HepG2 (cell line): ENCODE measurements around the gene COG8. TPM values are rescaled to one million over a fixed set of nuclear protein-coding genes. Genes with fewer than 3 reads are reported as not detected.

Experiments used
- GZF1 ChIP-seq: sonication (generic); formaldehyde crosslinking; IDR thresholded peaks from 2 replicates; pipeline ENCODE4 v1.5.1; 2020; ENCODE audit warnings: mild to moderate bottlenecking, missing genetic modification reagents
- IRX3 ChIP-seq: sonication (generic); formaldehyde crosslinking; IDR thresholded peaks from 2 replicates; pipeline ENCODE4 v1.8.1; 2023; ENCODE audit warnings: mild to moderate bottlenecking, low read depth, missing genetic modification reagents, borderline replicate concordance
- KLF12 ChIP-seq: sonication (generic); formaldehyde crosslinking; IDR thresholded peaks from 2 replicates; pipeline ENCODE4 v1.4.0; 2020; ENCODE audit warnings: missing genetic modification reagents, borderline replicate concordance
- MXI1 ChIP-seq: IDR thresholded peaks from 3 replicates; pipeline ENCODE4 v1.6.1; 2012; ENCODE audit warnings: low read depth, low read length, inconsistent platforms, borderline replicate concordance
- NCOA5 ChIP-seq: sonication (generic); formaldehyde crosslinking; IDR thresholded peaks from 2 replicates; pipeline ENCODE4 v1.4.0; 2020; ENCODE audit warnings: missing genetic modification reagents
- NFE2L1 ChIP-seq: sonication (generic); formaldehyde crosslinking; IDR thresholded peaks from 2 replicates; pipeline ENCODE4 v1.4.0; 2020; ENCODE audit warnings: missing genetic modification reagents, mild to moderate bottlenecking, borderline replicate concordance
- NKX3-1 ChIP-seq: sonication (generic); formaldehyde crosslinking; IDR thresholded peaks from 2 replicates; pipeline ENCODE4 v1.5.0; 2020; ENCODE audit warnings: missing genetic modification reagents
- PTBP1 ChIP-seq: fragments of 200-400 bp; formaldehyde crosslinking; IDR thresholded peaks from 2 replicates; pipeline ENCODE4 v1.6.1; 2018; ENCODE audit warnings: low read length, low read depth; ENCODE audit not compliant: poor library complexity, severe bottlenecking
- STAT5B ChIP-seq: sonication (generic); formaldehyde crosslinking; IDR thresholded peaks from 2 replicates; pipeline ENCODE4 v1.4.0; 2020; ENCODE audit warnings: missing genetic modification reagents
- TAF15 ChIP-seq: fragments of 200-400 bp; formaldehyde crosslinking; IDR thresholded peaks from one replicate; pipeline ENCODE4 v1.6.1; 2018; ENCODE audit warnings: mild to moderate bottlenecking, low read depth, low read length; ENCODE audit not compliant: poor library complexity, severe bottlenecking
- ZNF138 ChIP-seq: sonication (generic); formaldehyde crosslinking; IDR thresholded peaks from 2 replicates; pipeline ENCODE4 v1.5.0; 2020; ENCODE audit warnings: mild to moderate bottlenecking, low read depth, missing genetic modification reagents
- ZNF20 ChIP-seq: sonication (generic); formaldehyde crosslinking; IDR thresholded peaks from 2 replicates; pipeline ENCODE4 v1.4.0; 2020; ENCODE audit warnings: mild to moderate bottlenecking, moderate library complexity, missing genetic modification reagents
- ZNF251 ChIP-seq: sonication (generic); formaldehyde crosslinking; IDR thresholded peaks from 2 replicates; pipeline ENCODE4 v1.9.0; 2021; ENCODE audit warnings: mild to moderate bottlenecking, missing genetic modification reagents
- ZNF432 ChIP-seq: sonication (generic); formaldehyde crosslinking; IDR thresholded peaks from 2 replicates; pipeline ENCODE4 v1.5.0; 2020; ENCODE audit warnings: missing genetic modification reagents, mild to moderate bottlenecking, borderline replicate concordance
- ZNF441 ChIP-seq: sonication (generic); formaldehyde crosslinking; IDR thresholded peaks from 2 replicates; pipeline ENCODE4 v1.7.0; 2021; ENCODE audit warnings: missing genetic modification reagents, borderline replicate concordance
- ZNF543 ChIP-seq: sonication (generic); formaldehyde crosslinking; IDR thresholded peaks from 2 replicates; pipeline ENCODE4 v1.4.0; 2020; ENCODE audit warnings: mild to moderate bottlenecking, missing genetic modification reagents
- ZNF629 ChIP-seq: sonication (generic); formaldehyde crosslinking; conservative IDR thresholded peaks from 2 replicates; pipeline ENCODE4 v1.5.0; 2020; ENCODE audit warnings: missing genetic modification reagents
- ZNF850 ChIP-seq: sonication (generic); formaldehyde crosslinking; conservative IDR thresholded peaks from 2 replicates; pipeline ENCODE4 v1.9.0; 2021; ENCODE audit warnings: mild to moderate bottlenecking, missing genetic modification reagents
- ZNF879 ChIP-seq: sonication (generic); formaldehyde crosslinking; IDR thresholded peaks from 2 replicates; pipeline ENCODE4 v1.8.1; 2023; ENCODE audit warnings: missing genetic modification reagents
- polyA plus RNA-seq, 8 experiments: library from polyadenylated mRNA; depleted of rRNA in 3 of 8; stranded (reverse) in 7 of 8; unstranded in 1 of 8; fragments of >200 nt; fragmentation: Illumina TruSeq in 4 of 8; extraction: Trizol in 4 of 8; gene quantifications; 2 replicates each; pipeline versions ENCODE4 v1.2.1 to v1.2.3, GENCODE V29; 2011 to 2016; ENCODE audit warnings: low read depth in 4 of 8, missing spikeins in 1 of 8, mixed read lengths in 1 of 8; ENCODE audit not compliant: insufficient read depth in 1 of 8
- total RNA-seq, 5 experiments: library from RNA; depleted of rRNA; stranded (reverse); fragments of >200 nt; fragmentation: Illumina TruSeq; extraction: Trizol; gene quantifications; 2 replicates each; pipeline ENCODE4 v1.2.3, GENCODE V29; 2016; ENCODE audit warnings: low read depth in 1 of 5
- TF ChIP-seq, protein P1 (sequence below): sonication (generic); formaldehyde crosslinking; IDR thresholded peaks from 2 replicates; pipeline ENCODE4 v1.5.1; 2020; ENCODE audit warnings: missing genetic modification reagents, mild to moderate bottlenecking, borderline replicate concordance
- TF ChIP-seq, protein P2 (sequence below): sonication (generic); formaldehyde crosslinking; IDR thresholded peaks from 2 replicates; pipeline ENCODE4 v1.5.1; 2020; ENCODE audit warnings: mild to moderate bottlenecking, missing genetic modification reagents, borderline replicate concordance
- TF ChIP-seq, protein P3 (sequence below): sonication (generic); formaldehyde crosslinking; IDR thresholded peaks from 2 replicates; pipeline ENCODE4 v1.8.1; 2023; ENCODE audit warnings: mild to moderate bottlenecking, missing genetic modification reagents
- TF ChIP-seq, protein P4 (sequence below): sonication (generic); formaldehyde crosslinking; IDR thresholded peaks from 2 replicates; pipeline ENCODE4 v1.4.0; 2020; ENCODE audit warnings: missing genetic modification reagents, borderline replicate concordance

The COG8 gene
- total and polyA plus RNA-seq, 2 of the 13 experiments (the other 11 are each of a cell fraction or from before 2014, with no cell fraction given): 45.5 to 52.1 TPM

DNA sequence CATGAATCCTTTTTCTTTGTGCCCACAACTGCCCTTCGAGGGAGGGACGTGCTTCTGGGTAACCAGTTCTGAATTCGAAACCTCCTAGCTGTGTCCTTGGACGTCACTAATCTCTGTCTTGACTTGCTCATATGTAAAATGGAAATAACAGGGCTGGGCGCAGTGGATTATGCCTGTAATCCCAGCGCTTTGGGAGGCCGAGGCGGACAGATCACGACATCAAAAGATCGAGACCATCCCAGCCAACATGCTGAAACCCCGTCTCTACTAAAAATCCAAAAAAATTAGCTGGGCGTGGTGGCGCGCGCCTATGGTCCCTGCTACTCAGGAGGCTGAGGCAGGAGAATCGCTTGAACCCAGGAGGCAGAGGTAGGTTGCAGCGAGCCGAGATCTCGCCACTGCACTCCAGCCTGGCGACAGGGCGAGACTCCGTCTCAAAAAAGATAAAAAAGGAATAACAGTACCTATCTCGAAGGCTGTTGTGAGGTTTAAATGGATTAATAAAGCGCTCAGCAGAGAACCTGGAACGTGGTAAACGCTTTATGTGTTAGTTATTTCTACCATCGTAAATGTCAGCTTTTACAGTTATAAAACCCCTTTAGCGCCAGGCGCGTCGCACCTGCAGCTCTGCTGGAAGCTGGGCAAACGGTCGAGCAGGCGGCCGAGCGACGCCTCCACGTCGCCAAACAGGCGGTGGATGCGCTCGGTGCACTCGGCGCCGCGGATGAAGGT, 641 bp downstream of the COG8 start (continued):
- TF ChIP-seq, protein P1, sequence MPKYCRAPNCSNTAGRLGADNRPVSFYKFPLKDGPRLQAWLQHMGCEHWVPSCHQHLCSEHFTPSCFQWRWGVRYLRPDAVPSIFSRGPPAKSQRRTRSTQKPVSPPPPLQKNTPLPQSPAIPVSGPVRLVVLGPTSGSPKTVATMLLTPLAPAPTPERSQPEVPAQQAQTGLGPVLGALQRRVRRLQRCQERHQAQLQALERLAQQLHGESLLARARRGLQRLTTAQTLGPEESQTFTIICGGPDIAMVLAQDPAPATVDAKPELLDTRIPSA (CRISPR knock-in tag): 0 out of 2 replicates have a peak, but pooled peaks have one; percentile 31
- TF ChIP-seq, protein P2, sequence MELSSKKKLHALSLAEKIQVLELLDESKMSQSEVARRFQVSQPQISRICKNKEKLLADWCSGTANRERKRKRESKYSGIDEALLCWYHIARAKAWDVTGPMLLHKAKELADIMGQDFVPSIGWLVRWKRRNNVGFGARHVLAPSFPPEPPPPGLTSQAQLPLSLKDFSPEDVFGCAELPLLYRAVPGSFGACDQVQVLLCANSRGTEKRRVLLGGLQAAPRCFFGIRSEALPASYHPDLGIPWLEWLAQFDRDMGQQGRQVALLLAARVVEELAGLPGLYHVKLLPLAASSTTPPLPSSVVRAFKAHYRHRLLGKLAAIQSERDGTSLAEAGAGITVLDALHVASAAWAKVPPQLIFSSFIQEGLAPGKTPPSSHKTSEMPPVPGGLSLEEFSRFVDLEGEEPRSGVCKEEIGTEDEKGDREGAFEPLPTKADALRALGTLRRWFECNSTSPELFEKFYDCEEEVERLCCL (CRISPR knock-in tag): 0 out of 2 replicates have a peak, but pooled peaks have one; percentile 51
- peak; percentile 12 for TF ChIP-seq ZNF20 (CRISPR knock-in tag)
- TF ChIP-seq IRX3 (CRISPR knock-in tag): 0 out of 2 replicates have a peak, but pooled peaks have one; percentile 7
- no peak; the same call in 1 of the 2 replicates for TF ChIP-seq NCOA5 (CRISPR knock-in tag)
- TF ChIP-seq NKX3-1: no peak; the same call in 1 of the 2 replicates
- peak; percentile 23; the same call in 1 of the 2 replicates for TF ChIP-seq KLF12 (CRISPR knock-in tag)
- peak; percentile 94; the same call in 1 of the 2 replicates for TF ChIP-seq ZNF251 (CRISPR knock-in tag)
- TF ChIP-seq, protein P3, sequence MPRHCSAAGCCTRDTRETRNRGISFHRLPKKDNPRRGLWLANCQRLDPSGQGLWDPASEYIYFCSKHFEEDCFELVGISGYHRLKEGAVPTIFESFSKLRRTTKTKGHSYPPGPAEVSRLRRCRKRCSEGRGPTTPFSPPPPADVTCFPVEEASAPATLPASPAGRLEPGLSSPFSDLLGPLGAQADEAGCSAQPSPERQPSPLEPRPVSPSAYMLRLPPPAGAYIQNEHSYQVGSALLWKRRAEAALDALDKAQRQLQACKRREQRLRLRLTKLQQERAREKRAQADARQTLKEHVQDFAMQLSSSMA: no peak
- peak; percentile 4; the same call in 1 of the 2 replicates for TF ChIP-seq ZNF879 (CRISPR knock-in tag)
- peak; percentile 18; the same call in 1 of the 2 replicates for TF ChIP-seq ZNF441 (CRISPR knock-in tag)
- TF ChIP-seq GZF1 (CRISPR knock-in tag): 0 out of 2 replicates have a peak, but pooled peaks have one; percentile 16
- TF ChIP-seq NFE2L1: 0 out of 2 replicates have a peak, but pooled peaks have one; percentile 4
- TF ChIP-seq ZNF138 (CRISPR knock-in tag): peak; percentile 87; the same call in 1 of the 2 replicates
- TF ChIP-seq PTBP1: peak; percentile 45
- TF ChIP-seq ZNF629: 0 out of 2 replicates have a peak, but pooled peaks have one; percentile 12
- 0 out of 3 replicates have a peak, but pooled peaks have one; percentile 26 for TF ChIP-seq MXI1
- TF ChIP-seq, protein P4, sequence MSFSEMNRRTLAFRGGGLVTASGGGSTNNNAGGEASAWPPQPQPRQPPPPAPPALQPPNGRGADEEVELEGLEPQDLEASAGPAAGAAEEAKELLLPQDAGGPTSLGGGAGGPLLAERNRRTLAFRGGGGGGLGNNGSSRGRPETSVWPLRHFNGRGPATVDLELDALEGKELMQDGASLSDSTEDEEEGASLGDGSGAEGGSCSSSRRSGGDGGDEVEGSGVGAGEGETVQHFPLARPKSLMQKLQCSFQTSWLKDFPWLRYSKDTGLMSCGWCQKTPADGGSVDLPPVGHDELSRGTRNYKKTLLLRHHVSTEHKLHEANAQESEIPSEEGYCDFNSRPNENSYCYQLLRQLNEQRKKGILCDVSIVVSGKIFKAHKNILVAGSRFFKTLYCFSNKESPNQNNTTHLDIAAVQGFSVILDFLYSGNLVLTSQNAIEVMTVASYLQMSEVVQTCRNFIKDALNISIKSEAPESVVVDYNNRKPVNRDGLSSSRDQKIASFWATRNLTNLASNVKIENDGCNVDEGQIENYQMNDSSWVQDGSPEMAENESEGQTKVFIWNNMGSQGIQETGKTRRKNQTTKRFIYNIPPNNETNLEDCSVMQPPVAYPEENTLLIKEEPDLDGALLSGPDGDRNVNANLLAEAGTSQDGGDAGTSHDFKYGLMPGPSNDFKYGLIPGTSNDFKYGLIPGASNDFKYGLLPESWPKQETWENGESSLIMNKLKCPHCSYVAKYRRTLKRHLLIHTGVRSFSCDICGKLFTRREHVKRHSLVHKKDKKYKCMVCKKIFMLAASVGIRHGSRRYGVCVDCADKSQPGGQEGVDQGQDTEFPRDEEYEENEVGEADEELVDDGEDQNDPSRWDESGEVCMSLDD (CRISPR knock-in tag): 0 out of 2 replicates have a peak, but pooled peaks have one; percentile 29
- TF ChIP-seq TAF15: peak; percentile 27
- 0 out of 2 replicates have a peak, but pooled peaks have one; percentile 28 for TF ChIP-seq ZNF850
- no peak for TF ChIP-seq ZNF543 (CRISPR knock-in tag)
- TF ChIP-seq STAT5B: 0 out of 2 replicates have a peak, but pooled peaks have one; percentile 3
- TF ChIP-seq ZNF432 (CRISPR knock-in tag): no peak
